KOPT-K1 (cell line): ENCODE measurements around the gene NDUFV1.
"Not testable (repeated sequence)": the region's sequence is repeated elsewhere in the genome, so short reads cannot be mapped to it uniquely, and the experiment has no call there.

Source experiments
- H3K27ac ChIP-seq: fragments of 200-600 bp; sonication (generic); 2 replicates; pipeline ENCODE4 v1.5.1; 2016; ENCODE audit warnings: antibody characterized with exemption, mild to moderate bottlenecking, low read depth, low read length; ENCODE audit not compliant: poor library complexity, severe bottlenecking
- H3K36me3 ChIP-seq: fragments of 200-600 bp; sonication (generic); 2 replicates; pipeline ENCODE4 v1.5.1; 2017; ENCODE audit warnings: antibody characterized with exemption, mild to moderate bottlenecking, low read length, moderate library complexity; ENCODE audit not compliant: insufficient read depth
- H3K9me3 ChIP-seq: fragments of 200-600 bp; sonication (generic); 2 replicates; pipeline ENCODE4 v1.5.1; 2017; ENCODE audit warnings: antibody characterized with exemption, low read length, mild to moderate bottlenecking; ENCODE audit not compliant: insufficient read depth, poor library complexity, severe bottlenecking

Gene NDUFV1

GRCh38 chr11:67583247-67584204 is 23.2 kb upstream of the NDUFV1 start, which contains the start of gene GSTP1:
TSS of gene GSTP1 (plus strand) at chr11:67583812. CDS start at chr11:67583844, 32 bp downstream.
- Histone ChIP-seq H3K9me3 (no peaks in the 10 kb centered on the region), H3K27ac (peak within 1 kb of the TSS; percentile 68), H3K36me3 (peaks cover 39% of the 10 kb centered on the region; the same call in 1 of the 2 replicates)

GRCh38 chr11:67584205-67584880 is 22.4 kb upstream of the NDUFV1 start:
- peaks cover 45% of the 10 kb centered on the region; the same call in 1 of the 2 replicates for H3K36me3 ChIP-seq
- peak overlapping the region; percentile 68 for H3K27ac ChIP-seq
- no peaks in the 10 kb centered on the region for H3K9me3 ChIP-seq

GRCh38 chr11:67584881-67585873 is 21.6 kb upstream of the NDUFV1 start:
- H3K36me3 ChIP-seq: peaks cover 45% of the 10 kb centered on the region; the same call in 1 of the 2 replicates
- H3K27ac ChIP-seq: peak overlapping the region; percentile 68
- no peaks in the 10 kb centered on the region for H3K9me3 ChIP-seq

- Histone ChIP-seq H3K9me3 (no peaks in the 10 kb centered on the region), H3K36me3 (peaks cover 45% of the 10 kb centered on the region; the same call in 1 of the 2 replicates), H3K27ac (no peak overlapping the region)
Measured at GRCh38 chr11:67585911-67586310, 20.8 kb upstream of the NDUFV1 start.

- H3K36me3 ChIP-seq: peaks cover 45% of the 10 kb centered on the region; the same call in 1 of the 2 replicates
- H3K27ac ChIP-seq: no peak overlapping the region
- H3K9me3 ChIP-seq: no peaks in the 10 kb centered on the region
Measured at GRCh38 chr11:67586568-67587250, 20.0 kb upstream of the NDUFV1 start.

GRCh38 chr11:67588136-67588503 is 18.6 kb upstream of the NDUFV1 start:
- H3K9me3 ChIP-seq: no peaks in the 10 kb centered on the region
- H3K27ac ChIP-seq: no peak overlapping the region
- peaks cover 45% of the 10 kb centered on the region; the same call in 1 of the 2 replicates for H3K36me3 ChIP-seq

- not testable (repeated sequence) for H3K27ac ChIP-seq, H3K9me3 ChIP-seq
- peaks cover 45% of the 10 kb centered on the region; the same call in 1 of the 2 replicates for H3K36me3 ChIP-seq
Measured at GRCh38 chr11:67588899-67589415, 17.8 kb upstream of the NDUFV1 start.

GRCh38 chr11:67592880-67593564 is 13.7 kb upstream of the NDUFV1 start:
- H3K9me3 ChIP-seq: peaks cover 9% of the 10 kb centered on the region
- H3K27ac ChIP-seq: no peak overlapping the region
- peaks cover 11% of the 10 kb centered on the region; the same call in 1 of the 2 replicates for H3K36me3 ChIP-seq

GRCh38 chr11:67593565-67593905 is 13.2 kb upstream of the NDUFV1 start:
- no peak overlapping the region for H3K27ac ChIP-seq
- H3K36me3 ChIP-seq: peaks cover 7% of the 10 kb centered on the region; the same call in 1 of the 2 replicates
- peaks cover 9% of the 10 kb centered on the region for H3K9me3 ChIP-seq

- Histone ChIP-seq H3K36me3 (no peaks in the 10 kb centered on the region), H3K9me3 (peaks cover 9% of the 10 kb centered on the region)
Measured at GRCh38 chr11:67594480-67594879, 12.3 kb upstream of the NDUFV1 start.

GRCh38 chr11:67596753-67597300 is 9.9 kb upstream of the NDUFV1 start:
- Histone ChIP-seq H3K27ac (no peak overlapping the region), H3K9me3 (peaks cover 9% of the 10 kb centered on the region), H3K36me3 (no peaks in the 10 kb centered on the region)

More at GRCh38 chr11:67594480-67594879, 12.3 kb upstream of the NDUFV1 start:
- H3K27ac ChIP-seq: no peak overlapping the region

- H3K9me3 ChIP-seq, H3K27ac ChIP-seq, H3K36me3 ChIP-seq: not testable (repeated sequence)
Measured at GRCh38 chr11:67597458-67597857, 9.3 kb upstream of the NDUFV1 start.

- H3K9me3 ChIP-seq, H3K36me3 ChIP-seq, H3K27ac ChIP-seq: not testable (repeated sequence)
Measured at GRCh38 chr11:67597963-67598362, 8.8 kb upstream of the NDUFV1 start.
